ENCODE results near the gene EGLN1. TPM values are rescaled to one million over a fixed set of nuclear protein-coding genes. Genes with fewer than 3 reads are reported as not detected.

Gene EGLN1
- total and polyA plus RNA-seq, 4 donors: 49.7 to 84.7 (median 65.6) TPM

DNA sequence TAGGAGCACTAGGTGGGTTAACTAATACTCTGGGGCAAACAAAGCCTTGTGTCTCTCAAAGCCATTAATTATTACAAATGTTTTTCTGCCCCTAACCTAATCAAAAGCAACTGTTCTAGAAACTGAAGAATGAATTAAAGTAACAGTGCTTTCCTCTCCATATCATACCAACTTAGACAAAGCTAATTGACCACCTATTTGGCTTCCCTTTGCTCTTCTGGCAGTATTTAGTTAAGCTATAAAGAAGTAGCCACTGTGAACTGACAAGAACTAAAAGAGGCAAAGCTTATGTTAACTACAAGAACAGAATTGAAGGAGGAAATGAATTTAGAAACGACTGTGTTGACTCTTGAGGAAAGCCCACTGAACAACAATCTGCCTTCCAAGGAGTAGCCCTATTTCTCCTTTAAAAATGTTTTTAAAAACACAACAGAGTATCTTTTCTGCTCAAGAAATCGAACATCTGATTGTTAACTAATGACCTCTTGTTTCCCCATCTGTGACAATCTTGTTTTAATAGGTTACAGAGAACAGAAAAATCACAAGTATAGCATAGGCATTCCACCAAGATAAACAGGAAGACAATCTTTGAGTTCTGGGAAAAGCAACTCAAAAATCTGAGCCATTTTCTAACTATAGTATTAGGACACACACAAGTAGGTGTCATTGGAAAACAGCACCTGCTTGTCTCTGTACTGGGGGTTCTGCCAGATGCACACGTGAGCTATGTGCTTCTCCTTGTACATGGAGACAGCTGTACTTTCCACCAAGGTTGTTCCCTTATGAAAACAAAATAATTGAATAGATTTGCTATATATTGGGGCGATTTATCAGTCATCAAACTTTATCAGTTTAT, 3.1 kb upstream of the EGLN1 start:
- DNase-seq (ENCODE audit: low read depth in 4 of 6, low spot score in 6 of 6): no peak
- Histone ChIP-seq H3K4me1 (ENCODE audit: control insufficient read depth, insufficient read depth, low read length) (no peaks in the 10 kb centered on the region), H3K4me3 (ENCODE audit: low read depth, low read length) (no peak overlapping the region), H3K27me3 (ENCODE audit: control insufficient read depth, insufficient read depth, low read length) (no peaks in the 10 kb centered on the region), H3K36me3 (ENCODE audit: control insufficient read depth, insufficient read depth, low read length) (no peaks in the 10 kb centered on the region), H3K27ac (ENCODE audit: low read depth, low read length) (no peak overlapping the region), H3K9me3 (ENCODE audit: control insufficient read depth, insufficient read depth, low read length) (no peaks in the 10 kb centered on the region)
- no CpG with 5 or more reads among the region's 4 CpGs for WGBS (ENCODE audit: insufficient coverage)

DNA sequence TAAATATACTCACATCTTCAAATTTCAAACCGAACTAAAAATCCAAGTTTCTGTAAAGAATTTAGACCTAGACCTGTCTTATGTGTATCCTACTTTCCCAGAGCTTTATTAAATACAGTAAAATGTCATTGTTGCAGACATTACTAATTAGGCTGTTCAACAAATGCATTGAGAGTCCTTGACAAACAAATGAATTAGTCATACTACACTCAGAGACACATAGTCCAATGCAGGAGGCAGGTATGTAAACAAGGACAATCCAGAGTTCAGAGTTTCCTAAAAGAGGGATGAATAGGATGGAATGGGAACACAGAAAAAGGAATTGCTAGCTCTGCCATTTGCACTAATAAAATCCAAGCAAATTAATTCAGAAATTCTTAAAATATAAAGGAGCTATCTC, 1.6 kb upstream of the EGLN1 start:
- Histone ChIP-seq H3K4me1 (ENCODE audit: control insufficient read depth, insufficient read depth, low read length) (peaks cover under 1% of the 10 kb centered on the region), H3K36me3 (ENCODE audit: control insufficient read depth, insufficient read depth, low read length) (no peaks in the 10 kb centered on the region), H3K4me3 (ENCODE audit: low read depth, low read length) (no peak overlapping the region), H3K27me3 (ENCODE audit: control insufficient read depth, insufficient read depth, low read length) (no peaks in the 10 kb centered on the region), H3K9me3 (ENCODE audit: control insufficient read depth, insufficient read depth, low read length) (no peaks in the 10 kb centered on the region), H3K27ac (ENCODE audit: low read depth, low read length) (no peak overlapping the region)
- no peak for DNase-seq (ENCODE audit: low read depth in 4 of 6, low spot score in 6 of 6)
- no CpG with 5 or more reads among the region's 1 CpG for WGBS (ENCODE audit: insufficient coverage)

DNA sequence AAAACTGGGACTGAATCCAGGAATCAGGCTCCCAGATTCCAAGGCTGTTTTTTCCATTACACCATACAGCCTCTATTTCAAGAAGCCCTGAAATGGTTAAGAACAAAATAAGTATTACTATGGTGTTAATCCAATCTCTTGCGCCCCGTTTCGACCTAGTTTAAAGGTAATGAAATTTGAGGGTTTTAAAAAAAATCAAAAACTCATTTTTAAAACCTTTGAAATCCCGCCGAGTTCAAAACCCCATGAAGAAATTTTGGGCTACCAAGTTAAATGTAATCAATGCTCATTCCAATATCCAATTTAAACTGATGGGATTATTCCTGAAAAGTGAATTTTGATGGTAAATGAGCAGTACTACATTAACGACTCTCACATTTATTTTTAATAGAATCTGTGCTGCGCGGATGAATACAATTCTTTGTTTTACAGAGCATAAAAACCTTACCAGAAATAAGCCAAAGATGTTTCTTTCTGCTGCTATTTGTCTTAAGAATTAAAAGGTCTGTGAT, 767 bp upstream of the EGLN1 start:
- H3K27me3 ChIP-seq (ENCODE audit: control insufficient read depth, insufficient read depth, low read length): no peaks in the 10 kb centered on the region
- peak overlapping the region; percentile 84 for H3K27ac ChIP-seq (ENCODE audit: low read depth, low read length)
- peak in 1 of 6 donors; percentile 17 for DNase-seq (ENCODE audit: low read depth in 4 of 6, low spot score in 6 of 6)
- peaks cover 3% of the 10 kb centered on the region for H3K4me1 ChIP-seq (ENCODE audit: control insufficient read depth, insufficient read depth, low read length)
- peak overlapping the region; percentile 68 for H3K4me3 ChIP-seq (ENCODE audit: low read depth, low read length)
- H3K9me3 ChIP-seq (ENCODE audit: control insufficient read depth, insufficient read depth, low read length): no peaks in the 10 kb centered on the region
- no CpG with 5 or more reads among the region's 8 CpGs for WGBS (ENCODE audit: insufficient coverage)
- H3K36me3 ChIP-seq (ENCODE audit: control insufficient read depth, insufficient read depth, low read length): no peaks in the 10 kb centered on the region

DNA sequence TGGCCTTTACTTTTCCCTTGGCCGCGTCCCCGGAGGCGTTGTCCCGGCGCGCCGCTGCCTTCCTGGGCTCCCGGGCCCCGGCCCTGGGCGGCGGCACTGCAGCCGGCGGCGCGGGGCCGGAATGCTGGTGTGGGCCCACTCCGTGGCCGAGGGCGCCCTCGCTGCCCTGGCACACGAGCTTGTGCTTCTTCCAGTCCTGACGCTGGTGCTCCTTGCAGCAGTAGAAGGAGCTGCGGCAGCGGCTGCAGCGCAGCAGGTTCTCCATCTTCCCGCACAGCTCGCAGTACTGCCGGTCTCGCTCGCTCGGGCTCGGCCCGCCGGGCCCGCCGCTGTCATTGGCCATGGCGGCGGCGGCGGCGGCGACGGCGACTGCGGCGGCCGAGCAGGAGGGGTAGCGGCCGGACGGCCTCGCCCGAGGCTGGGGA, 529 bp downstream of the EGLN1 start:
- Histone ChIP-seq H3K27ac (ENCODE audit: low read depth, low read length) (peak overlapping the region; percentile 79), H3K4me1 (ENCODE audit: control insufficient read depth, insufficient read depth, low read length) (peaks cover 3% of the 10 kb centered on the region), H3K36me3 (ENCODE audit: control insufficient read depth, insufficient read depth, low read length) (no peaks in the 10 kb centered on the region), H3K27me3 (ENCODE audit: control insufficient read depth, insufficient read depth, low read length) (no peaks in the 10 kb centered on the region), H3K9me3 (ENCODE audit: control insufficient read depth, insufficient read depth, low read length) (no peaks in the 10 kb centered on the region), H3K4me3 (ENCODE audit: low read depth, low read length) (peak overlapping the region; percentile 46)
- under 1% methylated on average over 53 of the region's 53 CpGs for WGBS (ENCODE audit: insufficient coverage)
- peak in 2 of 6 donors; percentile 35 to 69 for DNase-seq (ENCODE audit: low read depth in 4 of 6, low spot score in 6 of 6)

DNA sequence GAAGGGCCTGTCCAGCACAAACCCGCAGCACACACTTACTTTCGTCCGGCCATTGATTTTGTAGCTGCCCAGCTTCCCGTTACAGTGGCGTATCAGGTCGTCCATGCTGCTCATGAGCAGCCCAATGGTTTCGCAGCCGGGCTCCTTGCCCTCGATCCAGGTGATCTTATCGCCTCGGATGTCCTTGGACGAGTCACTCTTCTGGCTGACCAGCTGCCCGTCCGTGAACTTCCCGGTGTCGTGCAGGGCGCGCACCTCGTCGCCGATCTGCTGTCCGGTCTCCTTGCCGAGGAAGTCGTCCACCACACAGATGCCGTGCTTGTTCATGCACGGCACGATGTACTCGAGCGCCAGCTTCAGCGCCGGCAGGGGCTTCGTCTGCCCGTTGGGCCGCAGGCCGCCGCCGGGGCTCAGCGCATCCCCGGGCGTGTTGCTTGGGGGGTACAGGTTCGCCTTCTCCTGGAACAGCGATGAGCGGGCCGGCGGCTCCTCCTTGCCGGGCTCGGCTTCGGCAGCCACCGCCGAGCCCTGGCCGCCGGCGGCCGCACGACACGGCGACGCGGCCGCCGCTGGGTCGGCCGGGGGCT, 1.0 kb downstream of the EGLN1 start:
- H3K4me1 ChIP-seq (ENCODE audit: control insufficient read depth, insufficient read depth, low read length): peaks cover 8% of the 10 kb centered on the region
- no peaks in the 10 kb centered on the region for H3K27me3 ChIP-seq (ENCODE audit: control insufficient read depth, insufficient read depth, low read length)

DNA sequence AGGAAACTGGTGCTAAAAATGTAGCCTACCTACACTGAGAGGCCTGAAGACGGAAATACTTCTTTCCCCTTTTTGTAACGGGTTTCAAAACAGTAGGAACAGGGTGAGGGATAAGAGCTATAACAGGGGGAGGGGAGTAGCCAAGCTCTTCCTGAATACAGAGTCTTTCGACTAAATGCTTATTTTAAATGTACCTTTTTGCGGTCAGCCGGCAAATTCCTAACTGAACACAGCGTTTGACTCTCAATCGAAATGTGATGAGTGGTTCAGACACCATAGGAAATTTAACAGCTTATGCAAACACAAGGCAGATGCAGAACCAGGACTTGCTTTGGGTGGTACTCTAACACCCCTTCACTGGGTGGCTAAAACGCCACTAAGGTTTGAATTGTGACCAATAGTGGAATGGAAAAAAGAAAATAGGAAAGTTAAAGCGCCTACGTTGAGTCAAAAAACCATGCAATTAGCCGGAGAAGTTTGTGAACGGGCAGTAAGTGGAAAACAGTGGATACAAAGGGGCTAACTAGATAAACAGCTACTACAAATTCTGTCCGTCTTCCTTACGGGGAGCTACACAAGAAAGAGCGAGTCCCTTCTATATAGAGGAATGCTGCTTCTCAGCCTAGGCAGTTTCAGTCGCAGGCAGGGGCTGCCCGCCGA, 1.7 kb downstream of the EGLN1 start:
- 4% methylated on average over 12 of the region's 18 CpGs for WGBS (ENCODE audit: insufficient coverage)
- H3K27me3 ChIP-seq (ENCODE audit: control insufficient read depth, insufficient read depth, low read length): no peaks in the 10 kb centered on the region
- peak overlapping the region; percentile 91 for H3K27ac ChIP-seq (ENCODE audit: low read depth, low read length)
- peaks cover 12% of the 10 kb centered on the region for H3K4me1 ChIP-seq (ENCODE audit: control insufficient read depth, insufficient read depth, low read length)
- peak overlapping the region; percentile 83 for H3K4me3 ChIP-seq (ENCODE audit: low read depth, low read length)
- no peaks in the 10 kb centered on the region for H3K9me3 ChIP-seq (ENCODE audit: control insufficient read depth, insufficient read depth, low read length)
- H3K36me3 ChIP-seq (ENCODE audit: control insufficient read depth, insufficient read depth, low read length): peaks cover 5% of the 10 kb centered on the region
- DNase-seq (ENCODE audit: low read depth in 4 of 6, low spot score in 6 of 6): peak in 2 of 6 donors; percentile 39 to 45

More for the DNA sequence above, 1.0 kb downstream of the EGLN1 start:
- Histone ChIP-seq H3K27ac (ENCODE audit: low read depth, low read length) (peak overlapping the region; percentile 91), H3K4me3 (ENCODE audit: low read depth, low read length) (peak overlapping the region; percentile 83), H3K9me3 (ENCODE audit: control insufficient read depth, insufficient read depth, low read length) (no peaks in the 10 kb centered on the region), H3K36me3 (ENCODE audit: control insufficient read depth, insufficient read depth, low read length) (peaks cover under 1% of the 10 kb centered on the region)
- under 1% methylated on average over 63 of the region's 63 CpGs for WGBS (ENCODE audit: insufficient coverage)
- DNase-seq (ENCODE audit: low read depth in 4 of 6, low spot score in 6 of 6): peak in 3 of 6 donors; percentile 31 to 66 (median 62)

DNA sequence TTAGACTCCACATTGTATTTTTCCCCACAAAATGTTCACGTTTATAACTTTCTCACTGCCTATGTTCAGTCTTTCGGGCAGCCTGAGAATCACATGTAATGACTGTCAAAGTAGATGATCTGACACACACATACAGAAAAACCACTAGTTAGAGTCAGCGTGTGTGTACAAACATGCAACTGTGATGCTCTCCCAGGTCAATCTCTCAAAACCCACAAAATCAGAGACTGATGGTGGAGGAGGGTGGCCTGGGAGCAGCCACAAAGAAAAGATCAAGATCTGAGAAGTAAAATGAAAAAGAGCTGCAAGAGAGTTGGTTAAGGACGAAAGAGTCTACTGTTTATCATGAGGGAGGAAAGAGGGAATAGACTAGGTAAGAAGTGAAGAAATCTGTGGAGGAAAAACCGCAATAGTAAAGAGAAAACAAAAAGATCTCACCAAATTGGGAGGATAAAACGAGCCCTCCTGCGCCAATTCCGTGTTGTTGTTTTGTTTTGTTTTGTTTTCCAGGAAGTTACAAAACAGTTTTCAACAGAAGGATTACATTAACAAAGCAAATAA, 2.3 kb downstream of the EGLN1 start:
- H3K27ac ChIP-seq (ENCODE audit: low read depth, low read length): peak overlapping the region; percentile 91
- H3K36me3 ChIP-seq (ENCODE audit: control insufficient read depth, insufficient read depth, low read length): peaks cover 5% of the 10 kb centered on the region
- H3K27me3 ChIP-seq (ENCODE audit: control insufficient read depth, insufficient read depth, low read length): no peaks in the 10 kb centered on the region
- H3K9me3 ChIP-seq (ENCODE audit: control insufficient read depth, insufficient read depth, low read length): no peaks in the 10 kb centered on the region
- DNase-seq (ENCODE audit: low read depth in 4 of 6, low spot score in 6 of 6): no peak
- peak overlapping the region; percentile 83 for H3K4me3 ChIP-seq (ENCODE audit: low read depth, low read length)
- WGBS (ENCODE audit: insufficient coverage): 0% methylated on average over 2 of the region's 8 CpGs
- peaks cover 13% of the 10 kb centered on the region for H3K4me1 ChIP-seq (ENCODE audit: control insufficient read depth, insufficient read depth, low read length)

DNA sequence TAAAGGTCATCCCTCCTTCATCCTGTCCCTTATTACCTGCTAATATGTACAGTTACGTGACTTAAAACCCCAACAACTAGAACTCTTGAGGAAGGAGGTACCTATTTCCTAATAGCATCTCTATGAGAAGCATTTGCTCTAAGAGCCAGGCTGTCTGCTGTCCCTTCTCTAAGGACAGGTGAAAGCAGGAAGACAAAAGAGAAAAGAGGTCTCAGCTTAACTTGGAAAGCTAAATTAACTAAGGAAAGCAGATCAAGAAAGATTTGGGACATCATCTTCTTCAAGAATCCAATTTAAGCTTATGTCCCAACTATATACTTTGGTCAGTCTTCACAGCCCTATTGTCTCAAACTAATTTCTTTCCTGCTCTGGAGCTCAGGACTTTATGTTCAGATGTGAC, 2.9 kb downstream of the EGLN1 start:
- WGBS (ENCODE audit: insufficient coverage): no CpG with 5 or more reads among the region's 1 CpG
- peaks cover 5% of the 10 kb centered on the region for H3K36me3 ChIP-seq (ENCODE audit: control insufficient read depth, insufficient read depth, low read length)
- no peak for DNase-seq (ENCODE audit: low read depth in 4 of 6, low spot score in 6 of 6)
- no peak overlapping the region for H3K27ac ChIP-seq (ENCODE audit: low read depth, low read length)
- H3K4me1 ChIP-seq (ENCODE audit: control insufficient read depth, insufficient read depth, low read length): peaks cover 16% of the 10 kb centered on the region
- H3K9me3 ChIP-seq (ENCODE audit: control insufficient read depth, insufficient read depth, low read length): no peaks in the 10 kb centered on the region
- H3K4me3 ChIP-seq (ENCODE audit: low read depth, low read length): peak overlapping the region; percentile 83
- H3K27me3 ChIP-seq (ENCODE audit: control insufficient read depth, insufficient read depth, low read length): no peaks in the 10 kb centered on the region

DNA sequence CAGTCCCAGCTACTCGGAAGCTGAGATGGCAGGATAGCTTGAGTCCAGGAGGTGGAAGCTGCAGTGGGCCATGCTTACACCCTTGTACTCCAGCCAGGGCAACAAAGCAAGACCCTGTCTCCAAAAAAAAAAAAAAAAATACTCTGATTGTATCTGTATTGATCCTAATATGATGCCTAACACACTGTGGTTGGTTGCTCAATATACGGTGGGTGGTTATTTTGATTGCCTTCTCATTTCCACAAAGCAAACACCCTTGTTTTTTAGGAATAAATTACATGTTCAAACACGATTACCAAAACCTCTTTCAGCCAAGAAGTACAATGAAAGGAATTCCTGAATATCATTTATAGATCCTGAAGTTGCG, 3.4 kb downstream of the EGLN1 start:
- Histone ChIP-seq H3K4me3 (ENCODE audit: low read depth, low read length) (peak overlapping the region; percentile 83), H3K9me3 (ENCODE audit: control insufficient read depth, insufficient read depth, low read length) (no peaks in the 10 kb centered on the region), H3K27ac (ENCODE audit: low read depth, low read length) (no peak overlapping the region), H3K36me3 (ENCODE audit: control insufficient read depth, insufficient read depth, low read length) (peaks cover 5% of the 10 kb centered on the region), H3K27me3 (ENCODE audit: control insufficient read depth, insufficient read depth, low read length) (no peaks in the 10 kb centered on the region), H3K4me1 (ENCODE audit: control insufficient read depth, insufficient read depth, low read length) (peaks cover 16% of the 10 kb centered on the region)
- DNase-seq (ENCODE audit: low read depth in 4 of 6, low spot score in 6 of 6): no peak
- WGBS (ENCODE audit: insufficient coverage): 33% methylated on average over 1 of the region's 4 CpGs
